GM11168 (cell line): Measurements from ENCODE around the gene RBM24.

ENCODE experiments used
- in situ Hi-C: fragments of 300-500 bp; cut with MboI; formaldehyde crosslinking; loops from one replicate; pipeline ENCODE4 v1.12.0; 2022; ENCODE audit warnings: low sequenced_read_pairs; ENCODE audit not compliant: unreplicated experiment

The RBM24 gene

GRCh38 chr6:17281100-17281496, at the start of gene RBM24:
TSS of gene RBM24 (plus strand) at chr6:17281361. CDS start at chr6:17281582, 221 bp downstream.
- in situ Hi-C loops = no loop called here

- in situ Hi-C loops = no loop called here
Measured at GRCh38 chr6:17233531-17233930, 47.6 kb upstream of the RBM24 start.

GRCh38 chr6:17237246-17237645, 43.9 kb upstream of the RBM24 start:
- in situ Hi-C loops = no loop called here

GRCh38 chr6:17239260-17239659, 41.9 kb upstream of the RBM24 start:
- in situ Hi-C loops = no loop called here

GRCh38 chr6:17240803-17241500, 40.2 kb upstream of the RBM24 start:
- in situ Hi-C loops = no loop called here

- in situ Hi-C loops = no loop called here
Measured at GRCh38 chr6:17242087-17242486, 39.1 kb upstream of the RBM24 start.

- in situ Hi-C loops = no loop called here
Measured at GRCh38 chr6:17250237-17250636, 30.9 kb upstream of the RBM24 start.

GRCh38 chr6:17251953-17252352, 29.2 kb upstream of the RBM24 start:
- in situ Hi-C loops = no loop called here

- in situ Hi-C loops = no loop called here
Measured at GRCh38 chr6:17258749-17259148, 22.4 kb upstream of the RBM24 start.

- in situ Hi-C loops = no loop called here
Measured at GRCh38 chr6:17265570-17265969, 15.6 kb upstream of the RBM24 start.

- in situ Hi-C loops = no loop called here
Measured at GRCh38 chr6:17267566-17267965, 13.6 kb upstream of the RBM24 start.

- in situ Hi-C loops = no loop called here
Measured at GRCh38 chr6:17268114-17268513, 13.0 kb upstream of the RBM24 start.

- in situ Hi-C loops = no loop called here
Measured at GRCh38 chr6:17269840-17270239, 11.3 kb upstream of the RBM24 start.

- in situ Hi-C loops = no loop called here
Measured at GRCh38 chr6:17271628-17272027, 9.5 kb upstream of the RBM24 start.

GRCh38 chr6:17276766-17277165, 4.4 kb upstream of the RBM24 start:
- in situ Hi-C loops = no loop called here

- in situ Hi-C loops = no loop called here
Measured at GRCh38 chr6:17277256-17277655, 3.9 kb upstream of the RBM24 start.

- in situ Hi-C loops = no loop called here
Measured at GRCh38 chr6:17278289-17279063, 2.7 kb upstream of the RBM24 start.

GRCh38 chr6:17280138-17280537, 1.0 kb upstream of the RBM24 start:
- in situ Hi-C loops = no loop called here

- in situ Hi-C loops = no loop called here
Measured at GRCh38 chr6:17280552-17281090, 540 bp upstream of the RBM24 start.

- in situ Hi-C loops = no loop called here
Measured at GRCh38 chr6:17281497-17282481, 628 bp downstream of the RBM24 start.
